AML-193 (cell line): ENCODE results near the gene NUMBL.
A peak's percentile ranks its signal among the peaks of the same experiment; 100 is the strongest.
"Not testable (repeated sequence)": the region's sequence is repeated elsewhere in the genome, so short reads cannot be mapped to it uniquely, and the experiment has no call there.

Source experiments
- DNase-seq, 2 experiments: peaks; one replicate each; lab custom pipeline; 2025; lab: John Stamatoyannopoulos, UW

The NUMBL gene

GRCh38 chr19:40662925-40663694, 27.3 kb downstream of the NUMBL start:
- peak; percentile 58 to 61 for DNase-seq

- no peak for DNase-seq
Observed at GRCh38 chr19:40661616-40662015, 28.8 kb downstream of the NUMBL start.

GRCh38 chr19:40659566-40659965, 30.9 kb downstream of the NUMBL start:
- no peak for DNase-seq

GRCh38 chr19:40659116-40659515, 31.3 kb downstream of the NUMBL start:
- no peak for DNase-seq

GRCh38 chr19:40658031-40658430, 32.4 kb downstream of the NUMBL start:
- no peak for DNase-seq

GRCh38 chr19:40655684-40656083, 34.8 kb downstream of the NUMBL start:
- not testable (repeated sequence) for DNase-seq

- DNase-seq = not testable (repeated sequence)
Observed at GRCh38 chr19:40652303-40652702, 38.1 kb downstream of the NUMBL start.

GRCh38 chr19:40650749-40651305, 39.6 kb downstream of the NUMBL start:
- no peak for DNase-seq

GRCh38 chr19:40649903-40650675, 40.4 kb downstream of the NUMBL start:
- not testable (repeated sequence) for DNase-seq

- DNase-seq = no peak
Observed at GRCh38 chr19:40646743-40647254, 43.7 kb downstream of the NUMBL start.

GRCh38 chr19:40642757-40643305, 47.6 kb downstream of the NUMBL start:
- no peak for DNase-seq

GRCh38 chr19:40642051-40642706, 48.3 kb downstream of the NUMBL start:
- no peak for DNase-seq

GRCh38 chr19:40641281-40641680, 49.2 kb downstream of the NUMBL start:
- no peak for DNase-seq

- no peak for DNase-seq
Observed at GRCh38 chr19:40640744-40641143, 49.7 kb downstream of the NUMBL start.

GRCh38 chr19:40639638-40639982, 50.8 kb downstream of the NUMBL start:
- DNase-seq = no peak

GRCh38 chr19:40638327-40638726, 52.1 kb downstream of the NUMBL start:
- DNase-seq = no peak

- DNase-seq = no peak
Observed at GRCh38 chr19:40633207-40633606, 57.2 kb downstream of the NUMBL start.

- no peak for DNase-seq
Observed at GRCh38 chr19:40632311-40633036, 58.0 kb downstream of the NUMBL start.

- no peak for DNase-seq
Observed at GRCh38 chr19:40630571-40631160, 59.8 kb downstream of the NUMBL start.

GRCh38 chr19:40629346-40629745, 61.1 kb downstream of the NUMBL start:
- no peak for DNase-seq
